Loucy (cell line): ENCODE measurements around the gene STK4.

Experiments used
- CTCF ChIP-seq: fragments of 200-600 bp; sonication (generic); conservative IDR thresholded peaks from 2 replicates; pipeline ENCODE4 v1.5.1; 2014; ENCODE audit warnings: mild to moderate bottlenecking, antibody characterized with exemption, low read length
- EZH2phosphoT487 ChIP-seq: fragments of 200-600 bp; IDR thresholded peaks from 2 replicates; pipeline ENCODE4 v1.6.1; 2018; ENCODE audit warnings: antibody characterized with exemption, mild to moderate bottlenecking, moderate library complexity, borderline replicate concordance

- TF ChIP-seq CTCF (no peak), EZH2phosphoT487 (no peak)
Measured at GRCh38 chr20:45098103-45098773, 131.9 kb downstream of the STK4 start.
